ENCODE measurements around the gene SMOC2. TPM values are rescaled to one million over a fixed set of nuclear protein-coding genes. Genes with fewer than 3 reads are reported as not detected.
A peak's percentile ranks its signal among the peaks of the same experiment; 100 is the strongest.

Gene SMOC2
- total RNA-seq, 1 donor from 2014 or later = 102 TPM

DNA sequence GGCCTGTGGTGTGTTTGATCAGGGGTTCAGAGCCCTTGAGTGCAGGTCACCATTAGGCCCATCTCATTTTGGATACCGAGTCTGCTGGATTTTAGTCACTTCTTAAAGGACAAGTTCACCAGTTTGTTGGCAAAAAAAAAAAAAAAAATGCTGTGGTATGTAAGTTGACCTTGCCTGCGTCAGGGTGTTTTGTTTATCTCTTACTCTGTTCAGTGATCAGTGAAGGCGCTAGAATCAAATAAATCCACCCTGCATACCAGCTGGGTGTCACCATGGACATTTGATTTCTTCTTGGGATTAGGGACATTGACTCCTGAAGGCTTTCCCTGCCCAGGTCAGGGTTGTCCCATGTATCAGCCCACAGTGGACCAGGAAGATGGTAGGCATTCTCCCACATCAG is 6.7 kb downstream of the SMOC2 start:
- Histone ChIP-seq H3K36me3 (no peaks in the 10 kb centered on the region), H3K27ac (peak overlapping the region; percentile 5 to 94), H3K27me3 (no peaks in the 10 kb centered on the region), H3K4me3 (peak overlapping the region in 1 of 2 donors; percentile 1), H3K4me1 (peaks cover 9 to 31% of the 10 kb centered on the region in 2 donors), H3K9me3 (no peaks in the 10 kb centered on the region)
- no peak for DNase-seq (ENCODE audit: low spot score in 2 of 2)
- intact Hi-C loops (cut with DNase I) = no loop called here
- TF ChIP-seq CTCF (IDR thresholded peaks at IDR 0.05) = no peak

- intact Hi-C loops (cut with DNase I) = no loop called here
- TF ChIP-seq CTCF (IDR thresholded peaks at IDR 0.05) = no peak
These were observed 7.4 kb downstream of the SMOC2 start for GRCh38 chr6:168448243-168448855.

DNA sequence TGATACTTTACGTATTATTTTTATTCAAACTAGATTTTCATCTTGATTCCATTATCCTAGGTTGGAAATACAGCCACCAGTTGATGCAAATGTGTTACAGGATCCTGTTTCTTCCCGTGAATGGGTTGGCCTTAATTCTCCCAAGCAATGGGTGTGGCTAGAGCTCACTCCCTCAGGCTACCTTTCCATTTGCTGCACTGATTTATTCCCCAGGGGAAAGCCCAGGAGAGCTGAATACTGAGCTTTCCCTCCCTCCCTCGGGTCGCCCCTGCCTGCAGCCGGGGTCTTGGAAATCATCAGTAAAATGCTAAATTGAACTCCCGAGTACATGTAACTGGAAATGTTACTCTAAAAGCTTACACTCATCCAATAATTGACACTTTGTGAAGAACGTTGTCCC is 9.9 kb downstream of the SMOC2 start:
- no peak for DNase-seq (ENCODE audit: low spot score in 2 of 2)
- Histone ChIP-seq H3K36me3 (no peaks in the 10 kb centered on the region), H3K27ac (peak overlapping the region; percentile 90 to 94), H3K9me3 (no peaks in the 10 kb centered on the region), H3K4me3 (no peak overlapping the region), H3K4me1 (peaks cover 24 to 50% of the 10 kb centered on the region in 2 donors), H3K27me3 (no peaks in the 10 kb centered on the region)
- no peak for TF ChIP-seq CTCF (IDR thresholded peaks at IDR 0.05)
- intact Hi-C loops (cut with DNase I) = loop anchor here (5.0 kb wide), 2 partner anchors 69 to 131 kb away; no protein-coding TSS in a partner anchor

More at GRCh38 chr6:168448243-168448855, 7.4 kb downstream of the SMOC2 start:
- H3K36me3 ChIP-seq = no peaks in the 10 kb centered on the region
- H3K4me1 ChIP-seq = peaks cover 15 to 34% of the 10 kb centered on the region in 2 donors
- peak overlapping the region in 1 of 2 donors; percentile 94 for H3K27ac ChIP-seq
- no peaks in the 10 kb centered on the region for H3K9me3 ChIP-seq
- no peak for DNase-seq (ENCODE audit: low spot score in 2 of 2)
- no peak overlapping the region for H3K4me3 ChIP-seq
- no peaks in the 10 kb centered on the region for H3K27me3 ChIP-seq

GRCh38 chr6:168451805-168452517 is 11.0 kb downstream of the SMOC2 start:
- Histone ChIP-seq H3K36me3 (no peaks in the 10 kb centered on the region), H3K27me3 (no peaks in the 10 kb centered on the region), H3K9me3 (no peaks in the 10 kb centered on the region), H3K4me1 (peaks cover 24 to 46% of the 10 kb centered on the region in 2 donors), H3K4me3 (peak overlapping the region in 1 of 2 donors; percentile 36), H3K27ac (peak overlapping the region; percentile 90 to 94)
- no peak for DNase-seq (ENCODE audit: low spot score in 2 of 2)
- intact Hi-C loops (cut with DNase I) = loop anchor here (2.0 to 5.0 kb wide), 3 partner anchors 70 to 130 kb away; no protein-coding TSS in a partner anchor
- peak in 2 of 3 experiments; percentile 8 to 43 for TF ChIP-seq CTCF (IDR thresholded peaks at IDR 0.05)

GRCh38 chr6:168452685-168453377 is 11.8 kb downstream of the SMOC2 start:
- Histone ChIP-seq H3K36me3 (no peaks in the 10 kb centered on the region), H3K27ac (peak overlapping the region; percentile 90 to 94), H3K27me3 (no peaks in the 10 kb centered on the region), H3K4me3 (peak overlapping the region in 1 of 2 donors; percentile 36), H3K9me3 (no peaks in the 10 kb centered on the region), H3K4me1 (peaks cover 24 to 45% of the 10 kb centered on the region in 2 donors)
- intact Hi-C loops (cut with DNase I) = loop anchor here (2.0 to 5.0 kb wide), 3 partner anchors 71 to 129 kb away; no protein-coding TSS in a partner anchor
- DNase-seq (ENCODE audit: low spot score in 2 of 2) = peak in 1 of 2 donors; percentile 78
- no peak for TF ChIP-seq CTCF (IDR thresholded peaks at IDR 0.05)

Data from ascending aorta (tissue), 2 donors.